GM20000 (cell line): ENCODE data around the gene CA4.

Experiments
- DNase-seq: peaks from one replicate; pipeline ENCODE4 v3.0.0; 2012; ENCODE audit warnings: low spot score
- CTCF ChIP-seq: IDR thresholded peaks from 2 replicates; pipeline ENCODE4 v1.5.1; 2012; ENCODE audit warnings: mild to moderate bottlenecking, control low read depth; ENCODE audit errors: extremely low read depth, missing control alignments

Gene CA4

DNA sequence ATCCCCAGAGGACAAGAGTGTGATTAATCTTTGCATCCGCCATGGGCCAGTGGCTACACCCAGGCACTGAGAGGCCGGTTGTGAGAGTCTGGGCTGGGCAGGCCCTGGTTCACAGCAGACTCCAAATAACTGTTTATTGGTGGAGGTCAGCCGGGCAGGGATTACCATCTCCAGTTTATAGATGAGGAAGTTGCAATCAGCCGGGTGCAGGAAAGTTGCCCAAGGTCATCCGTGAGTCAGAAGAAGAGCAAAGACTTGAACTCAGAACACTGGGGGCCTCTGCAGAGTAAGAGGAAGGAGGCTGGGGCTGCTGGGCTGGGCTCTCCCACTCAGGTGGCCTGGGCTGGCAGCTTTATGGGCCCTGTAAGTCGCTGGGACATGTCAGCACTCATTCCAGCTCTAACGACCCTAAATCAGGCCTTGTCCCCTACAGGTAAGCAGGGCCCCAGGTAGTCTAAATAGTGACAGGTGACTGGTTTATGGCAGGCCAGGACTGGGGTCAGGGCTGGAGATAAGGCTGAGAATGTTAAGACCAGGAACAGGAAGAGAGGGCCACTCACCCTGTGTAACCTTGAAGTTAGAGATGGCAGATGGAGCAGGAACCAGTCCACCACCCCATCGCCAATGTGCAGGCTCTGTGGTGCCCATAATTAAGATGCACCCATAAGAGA is 2.1 kb upstream of the CA4 start:
- no peak for TF ChIP-seq CTCF
- no peak for DNase-seq

GRCh38 chr17:60148373-60148772 is 1.4 kb upstream of the CA4 start:
- TF ChIP-seq CTCF, result no peak
- no peak for DNase-seq

DNA sequence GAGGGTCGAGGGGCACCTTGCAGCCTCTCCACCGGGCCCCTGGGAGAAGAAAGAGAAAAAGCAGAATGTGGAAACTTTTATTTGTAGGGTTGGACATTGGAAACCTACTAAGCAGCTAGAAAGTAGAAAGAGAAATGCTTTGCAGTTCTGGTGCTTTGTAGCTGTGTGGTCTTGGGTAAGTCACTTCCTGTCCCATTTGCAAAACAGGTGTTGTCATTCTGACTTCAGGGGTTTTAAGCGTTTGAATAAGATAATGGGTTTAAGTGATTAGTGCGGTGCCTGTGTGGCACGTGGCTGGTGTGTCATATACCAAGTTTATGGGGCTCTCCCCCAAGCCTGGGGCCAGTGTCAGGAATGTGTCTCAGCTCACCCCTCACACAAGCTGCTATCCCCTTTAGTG is 1.6 kb downstream of the CA4 start:
- DNase-seq, result peak; percentile 63
- TF ChIP-seq CTCF, result no peak

DNA sequence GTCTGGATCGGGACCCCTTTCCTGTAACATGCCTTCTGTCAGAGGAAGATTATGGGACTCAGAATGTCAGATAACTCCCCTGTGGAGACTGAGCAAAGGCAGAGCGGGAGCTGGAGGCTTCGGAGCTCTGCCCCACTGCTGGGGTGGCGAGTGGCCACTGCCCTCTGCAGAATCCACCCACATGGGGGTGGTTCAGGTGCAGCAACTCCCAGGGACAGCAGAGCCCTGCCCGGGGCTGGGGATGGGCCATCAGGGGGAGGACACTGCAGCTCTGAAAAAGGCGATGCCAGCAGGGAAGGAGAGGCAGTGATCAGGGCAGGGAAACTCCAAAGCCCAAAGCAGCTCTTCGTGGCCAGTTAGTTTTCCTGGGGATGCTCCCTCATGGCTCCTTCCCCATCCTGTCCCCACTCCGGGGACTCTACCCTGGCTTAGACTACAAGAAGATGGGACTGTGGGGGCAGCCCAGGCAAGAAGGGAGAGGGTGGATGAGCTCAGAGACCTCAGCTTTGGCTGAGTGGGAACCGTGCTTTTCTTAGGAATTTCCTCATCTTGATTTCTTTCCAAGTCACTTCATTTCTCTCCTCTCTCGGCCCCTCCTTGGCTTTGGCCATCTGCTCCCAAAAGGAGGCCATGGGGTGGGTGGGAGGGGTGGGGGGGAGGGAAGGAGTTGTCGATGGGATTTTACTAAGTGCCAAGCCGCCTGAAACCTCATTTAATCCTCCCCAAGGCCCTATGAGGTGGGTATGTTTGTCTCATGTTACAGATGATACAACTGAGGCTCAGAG is 4.0 kb downstream of the CA4 start:
- no peak for DNase-seq
- TF ChIP-seq CTCF, result no peak

DNA sequence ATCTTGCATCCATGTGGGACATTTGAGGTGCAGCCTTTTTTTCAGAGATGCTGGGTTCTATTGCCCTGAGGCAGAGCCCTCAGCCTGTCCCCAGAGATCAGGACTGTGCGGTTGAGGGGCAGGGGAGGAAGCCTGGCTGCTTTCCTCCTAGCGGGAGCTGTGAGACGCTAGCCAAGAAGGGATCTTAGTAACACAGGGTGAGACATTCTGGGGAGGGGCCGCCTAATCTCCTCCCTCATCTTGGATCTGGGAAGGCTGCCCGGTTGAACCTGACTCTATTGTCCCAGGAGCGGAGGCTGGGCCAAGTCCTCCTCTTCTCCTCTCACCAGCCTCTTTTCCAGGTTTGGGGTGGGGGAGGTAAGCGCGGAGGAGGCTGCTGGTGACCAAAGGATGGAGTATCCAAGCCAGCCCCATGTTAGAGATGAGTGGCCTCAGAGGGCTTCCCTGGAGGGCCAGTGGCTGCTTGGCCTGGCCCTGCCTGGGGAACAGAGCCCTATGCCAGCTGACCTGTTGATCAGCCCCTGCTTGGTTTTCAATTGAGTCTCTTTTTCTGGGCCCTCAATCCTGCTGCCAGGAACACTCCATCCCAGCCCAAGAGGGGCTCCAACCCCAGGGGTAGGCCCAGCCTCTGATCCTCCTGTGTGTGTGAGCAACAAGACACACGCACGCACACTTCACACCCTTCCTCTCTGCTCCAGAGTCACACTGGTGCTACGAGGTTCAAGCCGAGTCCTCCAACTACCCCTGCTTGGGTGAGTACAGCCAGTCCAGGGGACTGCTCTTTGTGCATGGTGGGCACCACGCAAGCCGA is 5.0 kb downstream of the CA4 start:
- no peak for DNase-seq
- TF ChIP-seq CTCF, result no peak

- no peak for TF ChIP-seq CTCF
Measured at GRCh38 chr17:60155427-60155814, 5.6 kb downstream of the CA4 start.

DNA sequence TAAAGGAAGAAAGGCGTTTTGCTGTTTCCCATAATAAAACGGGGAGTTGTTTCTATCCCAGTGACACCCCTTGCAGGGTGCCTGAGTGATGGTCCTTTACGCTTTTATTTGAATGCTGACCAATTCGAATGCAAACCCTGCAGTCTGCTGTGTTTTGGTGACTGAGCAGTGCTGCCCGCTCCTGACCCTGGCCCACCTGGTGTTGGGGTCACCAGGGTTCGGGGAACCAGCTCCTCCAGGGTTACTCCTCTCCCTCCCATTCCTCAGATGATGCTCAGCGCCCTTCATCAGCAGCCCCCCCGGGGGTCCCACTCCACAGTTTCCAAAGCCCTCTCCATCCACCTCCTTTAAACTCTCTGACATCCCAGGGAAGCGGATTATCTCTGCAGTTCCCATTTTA is 6.0 kb downstream of the CA4 start:
- no peak for DNase-seq
- no peak for TF ChIP-seq CTCF

More at GRCh38 chr17:60155427-60155814, 5.6 kb downstream of the CA4 start:
- no peak for DNase-seq
